HG03045 (cell line): Measurements from ENCODE around the gene APCS.

Experiments
- ATAC-seq: cut with Tn5 transposase; IDR thresholded peaks from one replicate; pipeline ENCODE4 v1.9.1; 2021; ENCODE audit warnings: mild to moderate bottlenecking, moderate library complexity; ENCODE audit not compliant: unreplicated experiment

APCS gene

GRCh38 chr1:159587461-159587951, at the start of gene APCS:
Gene APCS (plus strand): TSS chr1:159587826. CDS start chr1:159587922, 96 bp downstream.
- ATAC-seq, result no peak

- no peak for ATAC-seq
Measured at GRCh38 chr1:159548126-159548525, 39.5 kb upstream of the APCS start.

GRCh38 chr1:159554261-159554660, 33.4 kb upstream of the APCS start:
- ATAC-seq, result no peak

- no peak for ATAC-seq
Measured at GRCh38 chr1:159554696-159555095, 32.9 kb upstream of the APCS start.

GRCh38 chr1:159556931-159557369, 30.7 kb upstream of the APCS start:
- ATAC-seq, result no peak

GRCh38 chr1:159560599-159560998, 27.0 kb upstream of the APCS start:
- no peak for ATAC-seq

- ATAC-seq, result no peak
Measured at GRCh38 chr1:159561497-159561896, 26.1 kb upstream of the APCS start.

GRCh38 chr1:159562680-159563079, 24.9 kb upstream of the APCS start:
- ATAC-seq, result no peak

GRCh38 chr1:159577446-159577845, 10.2 kb upstream of the APCS start:
- ATAC-seq, result no peak

- no peak for ATAC-seq
Measured at GRCh38 chr1:159580340-159580739, 7.3 kb upstream of the APCS start.

GRCh38 chr1:159581422-159581821, 6.2 kb upstream of the APCS start:
- ATAC-seq, result no peak

- no peak for ATAC-seq
Measured at GRCh38 chr1:159584536-159584935, 3.1 kb upstream of the APCS start.

- ATAC-seq, result no peak
Measured at GRCh38 chr1:159591981-159592380, 4.4 kb downstream of the APCS start.

GRCh38 chr1:159594625-159595405, 7.2 kb downstream of the APCS start:
- ATAC-seq, result no peak

- ATAC-seq, result no peak
Measured at GRCh38 chr1:159598196-159598595, 10.6 kb downstream of the APCS start.

- no peak for ATAC-seq
Measured at GRCh38 chr1:159600894-159601293, 13.3 kb downstream of the APCS start.

- ATAC-seq, result no peak
Measured at GRCh38 chr1:159602501-159602999, 14.9 kb downstream of the APCS start.

GRCh38 chr1:159612211-159612885, 24.7 kb downstream of the APCS start:
- no peak for ATAC-seq

GRCh38 chr1:159632922-159633321, 45.3 kb downstream of the APCS start:
- ATAC-seq, result no peak
